Peyer's patch (tissue), 4 donors: Measurements from ENCODE around the gene NUMA1.

Experiments
- POLR2A ChIP-seq, 2 donors: fragments of 450-650 bp; IDR thresholded peaks; one replicate each; pipeline ENCODE4 v1.5.1; 2017; ENCODE audit warnings: antibody characterized with exemption in 2 of 2, mild to moderate bottlenecking in 2 of 2, moderate library complexity in 2 of 2
- TF ChIP-seq, protein P1 (sequence below), 6 experiments: fragments of 450-650 bp in 4 of 6; fragments of 200-600 bp in 2 of 6; sonication (generic) in 1 of 6; IDR thresholded peaks; one replicate each; pipeline ENCODE4 v1.5.1; 2017 to 2019; ENCODE audit warnings: antibody characterized with exemption in 6 of 6, mild to moderate bottlenecking in 3 of 6, moderate library complexity in 1 of 6

- TF ChIP-seq, protein P1, sequence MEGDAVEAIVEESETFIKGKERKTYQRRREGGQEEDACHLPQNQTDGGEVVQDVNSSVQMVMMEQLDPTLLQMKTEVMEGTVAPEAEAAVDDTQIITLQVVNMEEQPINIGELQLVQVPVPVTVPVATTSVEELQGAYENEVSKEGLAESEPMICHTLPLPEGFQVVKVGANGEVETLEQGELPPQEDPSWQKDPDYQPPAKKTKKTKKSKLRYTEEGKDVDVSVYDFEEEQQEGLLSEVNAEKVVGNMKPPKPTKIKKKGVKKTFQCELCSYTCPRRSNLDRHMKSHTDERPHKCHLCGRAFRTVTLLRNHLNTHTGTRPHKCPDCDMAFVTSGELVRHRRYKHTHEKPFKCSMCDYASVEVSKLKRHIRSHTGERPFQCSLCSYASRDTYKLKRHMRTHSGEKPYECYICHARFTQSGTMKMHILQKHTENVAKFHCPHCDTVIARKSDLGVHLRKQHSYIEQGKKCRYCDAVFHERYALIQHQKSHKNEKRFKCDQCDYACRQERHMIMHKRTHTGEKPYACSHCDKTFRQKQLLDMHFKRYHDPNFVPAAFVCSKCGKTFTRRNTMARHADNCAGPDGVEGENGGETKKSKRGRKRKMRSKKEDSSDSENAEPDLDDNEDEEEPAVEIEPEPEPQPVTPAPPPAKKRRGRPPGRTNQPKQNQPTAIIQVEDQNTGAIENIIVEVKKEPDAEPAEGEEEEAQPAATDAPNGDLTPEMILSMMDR (IDR thresholded peaks at IDR 0.05) = no peak
- TF ChIP-seq POLR2A (IDR thresholded peaks at IDR 0.05) = no peak
These were observed 71.6 kb downstream of the NUMA1 start for GRCh38 chr11:72008728-72009127.
